Activated naive CD4-positive, alpha-beta T cell treated with anti-CD3 and anti-CD28 coated beads, Interleukin-2, amount 50 U/mL, for 72 hours (primary cell): ENCODE measurements around the gene FABP3. TPM values are rescaled to one million over a fixed set of nuclear protein-coding genes. Genes with fewer than 3 reads are reported as not detected.

Experiments used
- ATAC-seq, 2 donors: fragments of 150-1000 bp; cut with Tn5 transposase; 2 replicates each; pipeline ENCODE4 v1.10.0; 2021; ENCODE audit warnings: mild to moderate bottlenecking in 2 of 2, moderate library complexity in 2 of 2
- DNase-seq, 2 donors: peaks; one replicate each; pipeline ENCODE4 v3.0.0; 2021 to 2022; ENCODE audit warnings: low spot score in 2 of 2
- H3K27ac Mint-ChIP-seq, 2 donors: one replicate each; pipeline ENCODE4 v1.8.0; 2022; ENCODE audit warnings: mild to moderate bottlenecking in 2 of 2, mixed read lengths in 2 of 2
- H3K36me3 Mint-ChIP-seq, 2 donors: one replicate each; pipeline ENCODE4 v1.8.0; 2022; ENCODE audit warnings: mixed read lengths in 2 of 2
- H3K9me3 Mint-ChIP-seq, 2 donors: one replicate each; pipeline ENCODE4 v1.8.0; 2022; ENCODE audit warnings: mixed read lengths in 2 of 2
- total RNA-seq, 2 donors: library from RNA; stranded (reverse); gene quantifications; one replicate each; pipeline ENCODE4 v1.2.3, GENCODE V29; 2022

FABP3 gene
- not detected for total RNA-seq

DNA sequence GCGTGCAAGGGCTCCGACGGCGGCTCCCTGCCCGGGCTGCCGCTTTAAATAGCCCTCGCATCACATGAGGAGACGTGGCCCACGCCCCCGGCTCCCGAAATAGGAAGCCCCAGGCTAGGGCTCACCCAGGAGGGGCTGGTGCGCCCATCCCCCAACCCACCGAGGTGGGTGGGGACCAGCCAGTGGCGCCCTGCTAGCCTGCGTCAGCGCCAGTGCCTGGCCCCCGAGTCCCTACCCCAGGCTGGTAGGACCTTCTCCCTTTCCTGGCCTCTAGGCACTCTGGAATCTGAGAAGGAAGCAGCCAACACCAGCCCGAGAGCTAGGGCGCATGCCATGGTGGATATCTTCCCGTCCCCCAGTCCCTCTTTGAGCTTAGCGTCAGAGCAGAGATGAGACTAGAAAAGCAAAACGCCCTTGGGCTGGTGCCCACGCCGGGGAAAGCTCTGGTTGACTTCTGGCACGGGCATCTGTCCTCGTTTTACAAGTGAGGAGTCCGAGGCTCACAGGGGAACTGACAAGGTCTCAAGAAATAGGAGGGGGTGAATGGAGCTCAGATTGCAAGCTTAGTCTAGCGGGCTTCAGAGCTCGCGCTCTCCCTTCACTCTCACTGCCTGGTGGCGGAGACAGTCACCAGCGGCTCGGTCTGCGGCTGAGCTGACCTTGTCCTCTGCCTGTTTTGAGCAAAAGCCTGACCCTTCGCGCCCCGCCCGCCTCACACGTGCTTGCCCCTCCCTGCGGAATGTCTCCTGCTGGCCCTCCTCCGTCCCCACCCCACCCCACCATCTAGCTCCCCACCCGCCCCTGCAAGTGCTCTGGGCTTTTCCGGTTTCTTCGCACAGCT is at the start of gene FABP3:
TSS of gene FABP3 (minus strand) at position 21 of the 841 bp plus-strand sequence. CDS start 62 bp downstream, outside the sequence.
- peak; percentile 63 to 68 for ATAC-seq
- DNase-seq: peak in 1 of 2 donors; percentile 17

DNA sequence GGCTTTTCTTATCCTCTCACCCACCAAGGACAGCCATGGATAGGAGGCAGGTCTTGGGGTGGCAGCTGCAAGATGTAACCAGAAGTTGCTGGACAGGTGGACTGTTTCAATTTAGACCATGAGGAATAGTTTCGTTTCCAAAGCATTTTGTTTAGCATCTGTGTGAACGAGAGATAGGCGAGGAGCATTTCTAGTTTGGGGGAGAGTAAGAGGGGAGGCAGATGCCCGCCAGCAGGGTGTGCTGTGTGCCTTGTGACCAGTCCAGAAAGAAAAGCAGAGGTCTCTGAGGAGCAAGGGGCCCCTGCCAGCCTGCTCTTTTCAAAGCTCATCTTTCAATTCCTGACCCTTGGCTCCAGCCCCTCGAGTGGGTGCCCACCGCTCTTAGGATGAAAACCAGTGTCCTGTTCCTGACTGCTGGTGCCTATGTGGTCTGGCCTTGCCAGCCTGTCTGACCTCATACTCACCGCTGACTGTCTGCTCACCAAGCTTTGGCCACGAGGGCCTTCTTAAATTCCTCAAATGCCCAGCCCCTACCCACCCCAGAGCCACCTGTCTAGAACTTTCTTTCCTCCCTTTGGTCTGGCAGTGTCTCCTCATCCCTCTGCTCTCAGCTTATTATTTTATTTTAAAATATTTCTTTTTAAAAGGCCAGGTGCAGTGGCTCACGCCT is 48.6 kb upstream of the FABP3 start:
- Mint-ChIP-seq H3K36me3 (no peaks in the 10 kb centered on the region), H3K9me3 (no peaks in the 10 kb centered on the region), H3K27ac (no peak overlapping the region)
- ATAC-seq (no peak), DNase-seq (no peak)

More for the DNA sequence above, at the start of gene FABP3:
- Mint-ChIP-seq H3K27ac (peak within 1 kb of the TSS in 1 of 2 donors; percentile 68), H3K36me3 (no peaks in the 10 kb centered on the region), H3K9me3 (no peaks in the 10 kb centered on the region)

DNA sequence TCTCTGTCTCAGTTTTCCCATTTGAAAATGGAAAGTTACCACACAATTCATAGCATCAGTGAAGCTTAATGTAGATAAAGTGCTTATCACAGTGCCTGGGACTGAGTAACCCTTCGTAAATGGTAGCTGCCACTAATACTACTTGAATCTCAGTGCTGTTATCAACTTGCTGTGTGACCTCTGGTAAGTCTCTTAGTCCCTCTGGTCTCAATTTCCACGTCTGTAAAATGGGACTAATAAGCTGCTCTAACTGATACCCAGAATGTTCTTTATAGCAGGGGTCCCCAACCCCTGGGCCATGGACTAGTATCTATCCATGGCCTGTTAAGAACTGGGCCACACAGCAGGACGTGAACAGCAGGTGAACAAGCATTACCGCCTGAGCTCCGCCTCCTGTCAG is 47.8 kb upstream of the FABP3 start:
- ATAC-seq: no peak
- H3K36me3 Mint-ChIP-seq: no peaks in the 10 kb centered on the region
- DNase-seq: no peak
- H3K9me3 Mint-ChIP-seq: no peaks in the 10 kb centered on the region
- no peak overlapping the region for H3K27ac Mint-ChIP-seq

DNA sequence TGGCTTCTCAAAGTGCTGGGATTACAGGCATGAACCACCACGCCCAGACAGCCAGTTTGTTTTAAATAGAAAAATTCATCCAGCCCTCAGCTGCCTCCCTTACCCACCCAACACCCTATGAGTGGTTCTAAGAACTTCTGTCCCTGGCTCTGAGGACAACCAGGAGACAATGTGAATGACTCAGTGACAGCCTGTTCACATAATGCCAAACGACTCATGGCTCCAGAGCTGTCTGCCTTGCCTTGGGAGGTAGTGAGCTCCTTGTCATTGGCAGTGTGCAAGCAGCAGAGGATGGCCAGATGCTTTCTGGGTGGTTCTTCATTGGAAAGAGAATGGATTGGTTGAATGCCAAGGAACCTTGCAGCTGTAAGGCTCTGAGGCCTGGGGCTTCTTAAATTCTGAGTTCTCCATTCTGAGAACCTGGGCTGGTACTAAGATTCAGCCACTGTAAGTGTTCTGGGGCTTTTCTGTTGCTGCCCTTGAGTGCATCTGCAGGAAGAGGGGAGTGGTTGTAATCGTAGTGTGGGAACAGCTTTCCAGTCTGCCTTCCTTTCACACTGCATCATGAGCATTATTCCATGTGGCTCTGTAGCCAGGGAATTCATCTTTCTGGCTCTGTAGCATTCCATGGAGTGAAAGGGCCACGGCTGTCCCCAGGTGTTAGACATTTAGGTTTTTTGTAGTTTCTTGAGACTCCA is 45.9 kb upstream of the FABP3 start:
- DNase-seq (no peak), ATAC-seq (no peak)
- Mint-ChIP-seq H3K27ac (no peak overlapping the region), H3K36me3 (peaks cover 2% of the 10 kb centered on the region in 2 donors), H3K9me3 (no peaks in the 10 kb centered on the region)

DNA sequence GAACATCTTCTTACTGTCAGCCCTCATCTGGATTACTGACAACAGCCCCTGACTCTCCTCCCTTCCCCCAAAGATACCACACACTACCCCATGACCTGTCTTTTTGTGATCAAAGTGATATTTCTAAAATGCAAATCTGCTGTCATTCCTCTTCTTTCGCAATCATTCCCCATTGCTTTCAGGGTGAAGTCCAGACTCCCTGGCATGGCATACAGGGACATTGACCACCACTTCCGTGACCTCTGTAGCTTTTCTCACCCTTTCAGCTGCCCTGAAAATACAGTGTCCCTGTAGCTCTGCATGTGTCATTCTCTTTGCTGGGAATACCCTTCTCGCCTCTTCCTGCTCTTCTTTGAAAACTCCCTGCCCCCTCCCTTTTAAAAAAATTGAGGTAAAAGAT is 44.3 kb upstream of the FABP3 start:
- no peak for DNase-seq
- no peak overlapping the region for H3K27ac Mint-ChIP-seq
- H3K9me3 Mint-ChIP-seq: no peaks in the 10 kb centered on the region
- peaks cover 4 to 6% of the 10 kb centered on the region in 2 donors for H3K36me3 Mint-ChIP-seq
- ATAC-seq: no peak

DNA sequence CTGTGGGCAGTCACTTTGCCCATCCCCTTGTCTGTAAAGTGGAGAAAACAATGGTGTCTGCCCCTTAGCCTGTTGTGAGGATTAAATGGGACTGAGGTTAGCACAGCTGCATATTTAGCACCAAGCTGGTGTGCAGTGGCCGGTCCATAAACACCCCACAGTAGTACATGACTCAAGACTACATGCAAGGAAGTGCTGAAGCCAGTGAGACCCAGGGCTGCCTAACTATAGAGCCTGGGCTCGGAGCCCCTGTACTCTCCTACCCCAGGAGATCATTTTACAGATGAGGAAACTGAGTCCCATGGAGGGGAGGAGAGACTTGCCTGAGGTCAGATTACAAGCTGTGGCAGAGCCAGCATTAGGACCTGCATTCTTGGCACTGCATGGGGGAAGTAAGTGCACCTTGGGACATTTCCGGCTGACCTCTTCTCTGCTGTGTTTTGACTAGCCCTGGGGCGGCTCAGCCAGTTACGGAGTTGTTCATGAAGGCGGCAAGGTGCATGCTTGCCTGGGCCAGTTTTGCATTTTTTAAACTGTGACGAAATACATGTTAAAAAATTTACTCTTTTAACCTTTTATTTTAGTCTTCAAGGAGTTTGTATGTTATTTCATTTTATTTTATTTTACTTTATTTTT is 43.3 kb upstream of the FABP3 start:
- Mint-ChIP-seq H3K9me3 (no peaks in the 10 kb centered on the region), H3K27ac (no peak overlapping the region), H3K36me3 (peaks cover 4 to 6% of the 10 kb centered on the region in 2 donors)
- no peak for DNase-seq
- no peak for ATAC-seq

DNA sequence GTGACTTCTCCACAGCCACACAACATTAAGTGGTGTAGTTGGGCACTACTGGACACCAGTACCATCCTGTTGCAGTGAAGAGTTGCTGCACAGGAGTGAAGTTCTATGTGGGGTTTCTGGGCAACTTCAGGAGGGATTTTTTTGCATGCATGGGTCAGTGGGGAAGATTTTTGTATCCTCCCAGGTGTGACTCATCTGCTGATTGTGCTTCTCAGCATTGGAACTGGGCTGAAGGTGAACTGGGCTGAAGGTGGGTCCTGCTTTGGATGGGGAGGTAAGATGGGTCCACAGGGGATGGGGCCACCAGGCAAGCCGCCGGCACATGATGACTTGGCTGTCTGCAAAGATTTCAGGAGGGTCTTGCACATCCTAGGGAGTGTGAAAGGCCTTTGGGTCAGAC is 42.8 kb upstream of the FABP3 start:
- Mint-ChIP-seq H3K36me3 (peaks cover 4 to 6% of the 10 kb centered on the region in 2 donors), H3K27ac (no peak overlapping the region), H3K9me3 (no peaks in the 10 kb centered on the region)
- ATAC-seq (no peak), DNase-seq (no peak)

DNA sequence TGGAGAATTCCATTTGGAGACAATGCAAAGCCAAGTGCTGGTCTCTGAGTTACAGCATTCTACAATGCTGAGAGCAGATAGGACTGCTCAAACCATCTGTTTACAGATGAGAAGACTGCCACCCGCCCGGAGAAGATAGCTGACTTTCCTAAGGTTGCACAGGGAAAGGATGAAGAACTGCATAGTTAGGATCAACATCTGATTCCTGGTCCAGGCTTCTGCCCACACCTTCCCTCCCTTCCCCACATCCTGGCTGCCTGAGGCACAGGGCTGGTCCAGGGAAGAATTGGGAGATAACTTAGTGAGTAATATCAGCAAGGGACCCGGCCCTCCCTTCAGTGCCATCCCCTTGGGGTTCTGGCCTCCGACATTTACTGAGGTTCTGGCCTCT is 42.1 kb upstream of the FABP3 start:
- Mint-ChIP-seq H3K27ac (no peak overlapping the region), H3K36me3 (peaks cover 4 to 6% of the 10 kb centered on the region in 2 donors)

DNA sequence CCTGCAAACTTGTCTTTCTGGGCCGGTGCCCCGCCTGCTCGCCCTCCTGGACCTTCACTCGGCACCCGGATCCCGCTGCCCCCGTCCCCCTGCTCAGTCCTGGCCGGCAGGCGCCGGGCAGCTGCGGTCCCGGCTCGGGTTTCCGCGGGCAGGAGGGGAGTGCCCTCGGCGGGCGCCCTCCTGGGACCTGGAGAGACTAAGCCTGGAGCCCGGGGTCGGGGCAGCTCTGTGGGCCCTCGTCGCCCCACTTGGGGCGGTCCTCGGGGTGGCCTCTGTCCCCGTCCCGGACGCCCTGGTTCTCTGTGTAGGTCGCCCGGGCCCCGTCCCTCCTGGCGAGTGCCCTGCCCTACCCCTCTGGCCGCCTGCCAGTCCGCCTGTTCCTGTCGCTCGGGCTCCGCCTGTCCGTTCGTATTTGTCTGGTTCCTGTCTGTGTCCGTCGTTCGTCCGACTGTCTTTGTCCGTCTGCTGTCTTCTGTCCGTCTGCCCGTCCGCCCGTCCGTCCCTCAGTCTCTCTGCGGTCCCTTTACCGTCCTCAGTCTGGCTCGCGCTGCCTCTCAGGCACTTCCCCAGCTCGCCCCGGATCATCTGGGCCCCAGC is 40.6 kb upstream of the FABP3 start:
- Mint-ChIP-seq H3K27ac (no peak overlapping the region), H3K9me3 (no peaks in the 10 kb centered on the region), H3K36me3 (peaks cover 4 to 6% of the 10 kb centered on the region in 2 donors)
- DNase-seq: peak in 1 of 2 donors; percentile 23
- ATAC-seq: peak; percentile 48 to 53

More for the DNA sequence above, 42.1 kb upstream of the FABP3 start:
- ATAC-seq (no peak), DNase-seq (no peak)
- H3K9me3 Mint-ChIP-seq: no peaks in the 10 kb centered on the region

DNA sequence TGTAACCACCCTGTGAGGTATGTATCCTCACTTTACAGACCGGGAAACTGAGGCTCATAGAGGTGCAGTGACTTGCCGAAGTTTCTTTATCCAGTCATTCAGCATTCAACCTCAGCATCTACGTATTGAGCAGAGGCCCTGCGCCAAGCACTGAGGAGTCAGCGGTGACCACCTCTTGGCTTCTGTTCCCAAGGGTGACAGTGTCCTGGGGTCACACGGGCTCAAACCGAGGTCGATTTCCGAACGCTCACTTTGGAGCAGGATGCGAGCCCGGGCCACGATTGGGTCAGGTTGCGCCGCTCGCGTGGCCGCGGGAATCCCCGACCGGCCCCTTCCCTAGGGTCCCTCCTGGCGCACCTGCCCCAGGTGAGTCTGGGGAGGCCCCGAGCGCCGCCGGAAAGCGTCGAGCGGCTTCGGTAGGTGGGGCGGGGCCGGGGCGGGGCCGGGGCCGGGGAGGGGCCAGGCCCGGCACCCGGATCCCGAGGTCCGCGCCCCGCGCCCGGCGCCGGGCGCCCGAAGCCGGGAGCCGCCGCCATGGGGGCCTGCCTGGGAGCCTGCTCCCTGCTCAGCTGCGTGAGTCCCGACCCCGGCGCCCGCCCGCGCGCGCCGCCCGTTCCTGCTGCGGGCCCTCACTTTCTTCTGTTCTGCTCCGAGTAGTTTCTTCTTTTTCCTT is 40.0 kb upstream of the FABP3 start, which contains the start of gene SERINC2:
TSS of gene SERINC2 (plus strand) at position 482 of the 673 bp plus-strand sequence. CDS start at position 535, 53 bp downstream.
- Mint-ChIP-seq H3K36me3 (peaks cover 4 to 6% of the 10 kb centered on the region in 2 donors), H3K27ac (no peak within 1 kb of the TSS), H3K9me3 (no peaks in the 10 kb centered on the region)
- ATAC-seq (peak; percentile 60 to 83), DNase-seq (no peak)

DNA sequence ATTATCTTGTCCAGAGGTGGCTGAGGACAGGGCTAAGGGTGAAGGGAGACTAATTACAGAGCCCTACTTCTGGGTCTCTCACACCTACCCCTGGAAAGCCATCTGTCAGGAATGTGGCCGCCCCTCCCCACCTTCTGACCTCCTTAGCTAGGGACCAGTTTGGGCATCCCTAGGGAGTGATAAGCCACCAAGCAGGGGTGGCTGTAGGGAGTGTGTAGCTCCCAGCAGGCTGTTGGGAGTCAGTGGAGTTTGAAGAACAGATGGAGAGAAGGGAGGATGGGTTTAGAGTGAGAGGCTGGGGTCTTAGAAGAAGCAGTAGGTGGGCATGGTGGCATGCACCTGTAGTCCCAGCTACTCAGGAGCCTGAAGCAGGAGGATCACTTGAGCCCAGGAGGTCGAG is 39.3 kb upstream of the FABP3 start:
- DNase-seq (no peak), ATAC-seq (no peak)
- Mint-ChIP-seq H3K9me3 (no peaks in the 10 kb centered on the region), H3K36me3 (peaks cover 4 to 6% of the 10 kb centered on the region in 2 donors), H3K27ac (no peak overlapping the region)

DNA sequence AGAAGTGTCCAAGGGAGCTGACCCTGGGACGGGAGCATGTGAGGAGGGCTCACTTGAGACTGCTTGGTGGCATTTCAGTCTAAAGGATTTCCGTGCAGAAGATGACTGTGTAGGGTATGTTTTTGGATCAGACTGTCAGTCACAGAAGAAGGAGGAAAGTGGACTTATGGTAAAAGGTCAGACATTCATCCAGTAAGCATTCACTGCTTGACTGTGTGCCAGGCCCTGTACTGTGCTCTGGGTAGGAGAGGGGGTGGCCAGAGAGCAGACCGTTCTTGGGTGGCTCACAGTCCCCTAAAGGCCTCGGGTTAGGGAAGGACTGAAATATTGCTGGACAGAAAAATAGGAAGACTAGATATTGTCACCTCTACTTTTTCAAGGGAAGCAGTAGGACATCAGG is 38.0 kb upstream of the FABP3 start:
- ATAC-seq (no peak), DNase-seq (no peak)
- H3K27ac Mint-ChIP-seq: no peak overlapping the region
- H3K9me3 Mint-ChIP-seq: no peaks in the 10 kb centered on the region
- H3K36me3 Mint-ChIP-seq: peaks cover 4 to 6% of the 10 kb centered on the region in 2 donors

DNA sequence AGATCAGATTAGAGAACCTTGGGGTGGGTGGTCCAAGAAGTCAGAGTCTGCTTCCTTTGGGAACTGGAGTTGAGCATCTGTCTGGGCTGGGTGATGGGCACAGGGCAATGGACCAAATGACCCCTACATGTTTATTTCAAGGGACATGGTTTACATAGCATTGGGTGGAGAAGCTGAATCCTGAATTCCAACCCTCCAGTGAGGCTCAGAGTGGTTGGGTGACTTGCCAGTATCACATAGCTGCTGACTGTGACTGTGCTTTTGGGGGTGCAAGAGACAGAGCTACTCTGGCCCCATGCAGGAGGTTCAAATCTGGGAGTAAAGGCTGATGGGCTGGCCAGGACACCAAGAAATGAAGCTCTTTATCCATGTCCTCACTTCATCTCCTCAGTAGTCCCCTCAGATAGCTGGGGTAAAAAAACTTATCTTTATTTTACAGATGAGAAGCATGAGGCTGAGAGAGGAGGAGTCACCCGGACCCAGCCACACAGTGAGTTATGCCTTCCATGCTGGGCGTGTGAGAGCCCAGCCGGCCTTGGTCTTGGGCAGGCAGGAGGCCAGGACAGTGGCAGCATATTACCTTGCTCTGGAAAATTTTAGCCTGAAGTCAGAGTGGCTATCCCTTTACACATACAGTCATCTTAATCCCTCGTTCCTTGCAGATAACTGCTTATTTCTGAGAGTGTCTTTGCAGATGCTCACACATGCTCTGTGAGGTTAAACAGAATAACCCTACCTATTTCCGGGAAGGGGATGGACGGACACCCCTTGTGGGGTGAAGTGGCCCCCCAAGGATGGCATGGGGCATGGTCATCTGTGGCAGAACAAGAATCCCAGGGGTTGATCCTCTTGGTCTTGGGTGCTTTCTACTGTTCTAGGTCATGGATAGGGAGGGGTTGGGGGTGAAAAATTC is 37.3 kb upstream of the FABP3 start:
- DNase-seq: no peak
- Mint-ChIP-seq H3K9me3 (no peaks in the 10 kb centered on the region), H3K36me3 (peaks cover 4 to 6% of the 10 kb centered on the region in 2 donors), H3K27ac (no peak overlapping the region)
- ATAC-seq: no peak

DNA sequence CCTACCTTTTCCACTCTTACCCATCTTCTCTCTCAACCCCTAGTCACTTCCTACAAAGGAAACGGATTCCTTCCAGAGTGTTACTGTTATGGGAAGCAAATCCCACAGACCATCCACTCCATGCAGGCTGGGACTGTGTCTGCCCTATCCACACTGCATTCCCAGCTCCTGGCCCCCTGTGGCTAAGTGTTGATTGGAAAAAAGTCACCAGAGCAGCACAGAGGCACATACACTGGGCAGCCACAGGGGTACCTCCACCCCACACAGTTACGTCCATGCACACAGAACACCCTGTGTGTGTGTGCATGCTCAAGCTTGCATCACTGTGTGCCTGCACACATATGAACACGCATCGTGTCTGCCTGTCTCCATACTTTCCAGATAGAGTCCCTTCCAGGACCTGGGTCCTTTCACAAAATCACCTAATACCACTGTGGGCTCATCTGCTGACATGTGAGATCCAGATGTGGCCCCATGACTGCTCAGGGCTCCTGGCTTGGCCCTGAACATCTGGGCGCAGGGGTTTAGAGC is 36.0 kb upstream of the FABP3 start:
- ATAC-seq: no peak
- Mint-ChIP-seq H3K27ac (no peak overlapping the region), H3K9me3 (no peaks in the 10 kb centered on the region), H3K36me3 (peaks cover 3 to 4% of the 10 kb centered on the region in 2 donors)
- DNase-seq: no peak
